ENCODE results near the gene GLCE. TPM values are rescaled to one million over a fixed set of nuclear protein-coding genes. Genes with fewer than 3 reads are reported as not detected.
"Not testable (repeated sequence)": the region's sequence is repeated elsewhere in the genome, so short reads cannot be mapped to it uniquely, and the experiment has no call there.

Gene GLCE
- total RNA-seq, 1 donor from 2014 or later = 33.8 TPM

GRCh38 chr15:69290346-69291164 is 130.1 kb downstream of the GLCE start:
- H3K4me3 Mint-ChIP-seq = no peak overlapping the region
- no peak overlapping the region for H3K27ac Mint-ChIP-seq
- peaks cover 15% of the 10 kb centered on the region for H3K4me1 Mint-ChIP-seq (ENCODE audit: unreplicated experiment)
- DNase-seq (ENCODE audit: extremely low spot score, unreplicated experiment) = no peak
- no peak for TF ChIP-seq CTCF (conservative IDR thresholded peaks at IDR 0.05)
- peaks cover 6% of the 10 kb centered on the region for H3K27me3 Mint-ChIP-seq
- H3K9me3 Mint-ChIP-seq = no peaks in the 10 kb centered on the region
- H3K36me3 Mint-ChIP-seq = no peaks in the 10 kb centered on the region

DNA sequence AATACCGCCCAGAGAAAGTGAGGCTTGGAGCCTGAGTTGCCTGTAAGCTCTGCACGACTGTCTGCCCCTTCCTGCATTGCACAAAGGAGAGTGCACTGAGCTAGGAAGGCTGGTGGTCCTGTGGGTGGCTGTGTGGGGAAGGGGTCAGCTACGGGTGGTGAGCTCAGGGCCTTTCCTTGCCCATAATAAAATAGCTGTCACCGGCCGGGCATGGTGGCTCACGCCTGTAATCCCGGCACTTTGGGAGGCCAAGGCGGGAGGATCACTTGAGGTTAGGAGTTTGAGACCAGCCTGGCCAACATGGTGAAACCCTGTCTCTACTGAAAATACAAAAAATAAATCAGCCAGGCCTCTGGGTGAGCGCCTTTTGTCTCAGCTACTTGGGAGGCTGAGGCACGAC is 131.2 kb downstream of the GLCE start:
- peaks cover 15% of the 10 kb centered on the region for H3K4me1 Mint-ChIP-seq (ENCODE audit: unreplicated experiment)
- not testable (repeated sequence) for H3K36me3 Mint-ChIP-seq; H3K27ac Mint-ChIP-seq; DNase-seq (ENCODE audit: extremely low spot score, unreplicated experiment); H3K9me3 Mint-ChIP-seq; H3K4me3 Mint-ChIP-seq
- peaks cover 17% of the 10 kb centered on the region for H3K27me3 Mint-ChIP-seq

- no peaks in the 10 kb centered on the region for H3K36me3 Mint-ChIP-seq
- peaks cover 30% of the 10 kb centered on the region for H3K27me3 Mint-ChIP-seq
- DNase-seq (ENCODE audit: extremely low spot score, unreplicated experiment) = no peak
- H3K4me1 Mint-ChIP-seq (ENCODE audit: unreplicated experiment) = peaks cover 15% of the 10 kb centered on the region
- no peak for TF ChIP-seq CTCF (conservative IDR thresholded peaks at IDR 0.05)
- no peak overlapping the region for H3K27ac Mint-ChIP-seq
- no peak overlapping the region for H3K4me3 Mint-ChIP-seq
- no peaks in the 10 kb centered on the region for H3K9me3 Mint-ChIP-seq
These were observed 132.5 kb downstream of the GLCE start for GRCh38 chr15:69292826-69293420.

DNA sequence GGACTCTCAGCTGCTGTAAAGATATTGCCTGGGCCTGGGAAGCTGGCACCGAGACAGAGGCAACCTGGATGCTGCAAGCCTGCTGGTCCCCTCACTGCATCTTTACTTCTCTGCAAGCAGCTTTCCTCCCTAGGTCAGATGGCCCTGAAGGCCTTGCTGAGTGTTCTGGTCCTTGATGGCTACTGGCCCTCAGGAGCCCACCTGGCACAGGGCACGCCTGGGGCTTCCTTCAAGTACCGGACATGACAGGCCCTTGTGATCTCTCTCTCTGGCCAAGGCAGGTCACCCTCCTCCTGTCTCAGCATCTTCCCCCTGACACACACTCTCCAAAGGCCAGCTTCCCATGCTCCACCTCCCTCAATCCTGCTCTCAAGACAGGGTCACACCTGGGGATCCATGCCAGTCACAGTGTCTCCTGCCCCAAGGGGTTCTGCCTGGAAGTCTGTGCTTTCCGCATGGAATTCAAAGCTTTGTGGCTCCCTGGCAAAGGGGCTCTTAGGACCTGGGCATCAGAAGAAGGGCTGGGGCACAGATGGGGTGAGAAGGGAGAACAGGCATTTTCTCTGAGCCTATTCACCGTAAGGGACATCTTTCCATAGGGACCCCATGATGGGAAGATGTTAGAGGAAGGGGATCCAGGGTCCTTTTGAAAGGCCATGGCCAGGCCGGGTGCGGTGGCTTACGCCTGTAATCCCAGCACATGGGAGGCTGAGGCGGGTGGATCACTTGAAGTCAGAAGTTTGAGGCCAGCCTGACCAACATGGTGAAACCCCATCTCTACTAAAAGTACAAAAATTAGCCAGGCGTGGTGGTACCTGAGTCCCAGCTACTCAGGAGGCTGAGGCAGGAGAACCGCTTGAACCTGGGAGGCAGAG is 133.5 kb downstream of the GLCE start:
- no peak overlapping the region for H3K4me3 Mint-ChIP-seq
- H3K27ac Mint-ChIP-seq = no peak overlapping the region
- no peak for TF ChIP-seq CTCF (conservative IDR thresholded peaks at IDR 0.05)
- DNase-seq (ENCODE audit: extremely low spot score, unreplicated experiment) = no peak
- H3K4me1 Mint-ChIP-seq (ENCODE audit: unreplicated experiment) = peaks cover 10% of the 10 kb centered on the region
- no peaks in the 10 kb centered on the region for H3K9me3 Mint-ChIP-seq
- peaks cover 36% of the 10 kb centered on the region for H3K27me3 Mint-ChIP-seq
- H3K36me3 Mint-ChIP-seq = no peaks in the 10 kb centered on the region

- no peak for TF ChIP-seq CTCF (conservative IDR thresholded peaks at IDR 0.05)
- H3K27me3 Mint-ChIP-seq = peaks cover 54% of the 10 kb centered on the region
- no peak for DNase-seq (ENCODE audit: extremely low spot score, unreplicated experiment)
- H3K4me1 Mint-ChIP-seq (ENCODE audit: unreplicated experiment) = peaks cover 2% of the 10 kb centered on the region
- H3K36me3 Mint-ChIP-seq = no peaks in the 10 kb centered on the region
- no peaks in the 10 kb centered on the region for H3K9me3 Mint-ChIP-seq
- H3K4me3 Mint-ChIP-seq = no peak overlapping the region
- H3K27ac Mint-ChIP-seq = no peak overlapping the region
These were observed 136.2 kb downstream of the GLCE start for GRCh38 chr15:69296606-69297005.

Measured in type B pancreatic cell (in vitro differentiated cells).